HUES6 (cell line): ENCODE results near the gene EPB41L4A.
"Not testable (repeated sequence)": the region's sequence is repeated elsewhere in the genome, so short reads cannot be mapped to it uniquely, and the experiment has no call there.

ENCODE experiments used
- H3K27ac ChIP-seq: 2 replicates; pipeline ENCODE4 v1.7.0; 2013; ENCODE audit warnings: low read depth, mild to moderate bottlenecking, low read length, inconsistent platforms
- H3K27me3 ChIP-seq: 2 replicates; pipeline ENCODE4 v1.6.1; 2013; ENCODE audit warnings: low read length; ENCODE audit not compliant: control insufficient read depth, insufficient read depth
- H3K36me3 ChIP-seq: 2 replicates; pipeline ENCODE4 v1.6.1; 2013; ENCODE audit warnings: low read length; ENCODE audit not compliant: control insufficient read depth, insufficient read depth
- H3K4me1 ChIP-seq: 2 replicates; pipeline ENCODE4 v1.6.1; 2013; ENCODE audit warnings: low read length; ENCODE audit not compliant: control insufficient read depth, insufficient read depth
- H3K4me3 ChIP-seq: 2 replicates; pipeline ENCODE4 v1.5.1; 2013; ENCODE audit warnings: low read depth, low read length
- H3K9ac ChIP-seq: one replicate; pipeline ENCODE4 v1.6.1; 2013; ENCODE audit warnings: mild to moderate bottlenecking, low read length
- H3K9me3 ChIP-seq: 2 replicates; pipeline ENCODE4 v1.6.1; 2013; ENCODE audit warnings: low read depth, low read length; ENCODE audit not compliant: control insufficient read depth, insufficient read depth

The EPB41L4A gene

GRCh38 chr5:112228667-112229066 is 190.4 kb downstream of the EPB41L4A start:
- H3K27me3 ChIP-seq = no peaks in the 10 kb centered on the region
- H3K27ac ChIP-seq = no peak overlapping the region
- no peak overlapping the region for H3K4me3 ChIP-seq
- H3K36me3 ChIP-seq = no peaks in the 10 kb centered on the region
- H3K9me3 ChIP-seq = no peaks in the 10 kb centered on the region
- peaks cover 10% of the 10 kb centered on the region; the same call in 1 of the 2 replicates for H3K4me1 ChIP-seq
- H3K9ac ChIP-seq = no peak overlapping the region

DNA sequence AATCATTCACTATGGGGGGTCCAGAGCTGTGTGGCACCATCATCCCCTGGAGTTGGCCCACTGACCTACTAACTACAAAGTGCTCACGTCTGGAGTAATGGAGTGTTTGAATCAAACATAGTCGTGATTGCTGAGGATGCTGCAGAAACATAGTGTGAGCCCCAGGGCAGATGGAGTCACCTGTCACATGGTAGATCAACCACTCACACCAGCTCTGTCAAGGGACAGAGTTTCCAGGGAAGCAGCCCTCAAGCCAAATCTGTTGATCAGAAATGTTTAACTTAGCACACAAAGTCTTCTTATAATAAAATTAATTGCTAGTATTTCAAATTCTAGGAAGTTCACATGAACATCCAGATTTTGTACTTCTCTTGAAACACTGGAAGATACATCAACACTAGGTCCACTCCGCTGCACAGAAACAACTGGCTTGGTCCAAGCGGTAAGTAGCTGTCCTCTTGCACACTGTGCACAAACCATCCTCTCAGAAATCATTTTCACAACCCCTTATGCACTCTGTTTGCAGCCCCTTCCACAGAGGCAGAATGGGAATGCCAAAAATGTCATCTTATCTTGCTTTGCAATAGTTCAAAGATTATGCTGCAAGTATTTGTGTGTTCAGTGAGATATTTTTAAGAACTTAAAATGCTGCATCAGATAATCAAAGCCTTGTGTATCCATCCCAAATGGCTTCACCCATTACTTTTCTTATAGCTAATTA is 191.0 kb downstream of the EPB41L4A start:
- H3K4me3 ChIP-seq = no peak overlapping the region
- H3K9ac ChIP-seq = no peak overlapping the region
- H3K9me3 ChIP-seq = no peaks in the 10 kb centered on the region
- H3K4me1 ChIP-seq = peaks cover 10% of the 10 kb centered on the region; the same call in 1 of the 2 replicates
- H3K27me3 ChIP-seq = no peaks in the 10 kb centered on the region
- no peaks in the 10 kb centered on the region for H3K36me3 ChIP-seq
- H3K27ac ChIP-seq = no peak overlapping the region

GRCh38 chr5:112226215-112226614 is 192.9 kb downstream of the EPB41L4A start:
- Histone ChIP-seq H3K27ac (no peak overlapping the region), H3K9me3 (no peaks in the 10 kb centered on the region)

GRCh38 chr5:112222997-112223396 is 196.1 kb downstream of the EPB41L4A start:
- H3K4me3 ChIP-seq, H3K36me3 ChIP-seq, H3K27me3 ChIP-seq, H3K9ac ChIP-seq, H3K27ac ChIP-seq, H3K9me3 ChIP-seq, H3K4me1 ChIP-seq: not testable (repeated sequence)

More at GRCh38 chr5:112226215-112226614, 192.9 kb downstream of the EPB41L4A start:
- Histone ChIP-seq H3K9ac (no peak overlapping the region), H3K27me3 (no peaks in the 10 kb centered on the region), H3K36me3 (no peaks in the 10 kb centered on the region), H3K4me3 (no peak overlapping the region), H3K4me1 (peaks cover 10% of the 10 kb centered on the region; the same call in 1 of the 2 replicates)

DNA sequence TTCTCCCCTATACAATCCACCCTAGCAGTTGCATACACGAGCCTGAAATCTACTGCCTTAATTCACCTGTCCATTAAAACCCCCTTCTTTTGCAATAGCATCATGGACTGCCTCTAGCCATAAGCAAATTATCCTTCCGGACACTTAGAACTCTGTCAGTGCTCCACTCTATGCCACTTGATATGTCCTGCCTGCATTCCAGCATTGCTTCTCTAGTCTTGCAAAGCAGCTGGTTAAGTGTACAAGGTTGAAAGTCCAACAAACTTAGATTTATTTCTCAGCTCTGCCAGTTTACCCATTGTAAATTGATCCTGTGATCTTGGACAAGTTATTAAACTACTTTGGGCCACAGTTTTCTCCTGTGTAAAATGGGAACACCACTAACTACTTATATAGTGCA is 197.9 kb downstream of the EPB41L4A start:
- no peaks in the 10 kb centered on the region for H3K36me3 ChIP-seq
- H3K9me3 ChIP-seq = no peaks in the 10 kb centered on the region
- no peak overlapping the region for H3K4me3 ChIP-seq
- no peaks in the 10 kb centered on the region for H3K27me3 ChIP-seq
- peaks cover 9% of the 10 kb centered on the region; the same call in 1 of the 2 replicates for H3K4me1 ChIP-seq
- no peak overlapping the region for H3K9ac ChIP-seq
- no peak overlapping the region for H3K27ac ChIP-seq

- Histone ChIP-seq H3K9ac (no peak overlapping the region), H3K27ac (no peak overlapping the region), H3K27me3 (no peaks in the 10 kb centered on the region), H3K9me3 (no peaks in the 10 kb centered on the region), H3K36me3 (no peaks in the 10 kb centered on the region), H3K4me1 (peaks cover 6% of the 10 kb centered on the region; the same call in 1 of the 2 replicates), H3K4me3 (no peak overlapping the region)
Measured at GRCh38 chr5:112219000-112219399, 200.1 kb downstream of the EPB41L4A start.

GRCh38 chr5:112217843-112218579 is 201.1 kb downstream of the EPB41L4A start:
- Histone ChIP-seq H3K9ac (no peak overlapping the region), H3K4me3 (no peak overlapping the region), H3K27ac (no peak overlapping the region), H3K36me3 (no peaks in the 10 kb centered on the region), H3K4me1 (peaks cover 6% of the 10 kb centered on the region; the same call in 1 of the 2 replicates), H3K27me3 (no peaks in the 10 kb centered on the region), H3K9me3 (no peaks in the 10 kb centered on the region)

- H3K9ac ChIP-seq = no peak overlapping the region
- H3K27ac ChIP-seq = no peak overlapping the region
- no peak overlapping the region for H3K4me3 ChIP-seq
- no peaks in the 10 kb centered on the region for H3K27me3 ChIP-seq
- H3K36me3 ChIP-seq = no peaks in the 10 kb centered on the region
- peaks cover 6% of the 10 kb centered on the region; the same call in 1 of the 2 replicates for H3K4me1 ChIP-seq
- no peaks in the 10 kb centered on the region for H3K9me3 ChIP-seq
Measured at GRCh38 chr5:112216140-112216539, 202.9 kb downstream of the EPB41L4A start.

GRCh38 chr5:112210430-112211005 is 208.6 kb downstream of the EPB41L4A start:
- Histone ChIP-seq H3K4me3 (no peak overlapping the region), H3K36me3 (no peaks in the 10 kb centered on the region), H3K4me1 (peaks cover 16% of the 10 kb centered on the region), H3K9ac (no peak overlapping the region), H3K9me3 (no peaks in the 10 kb centered on the region), H3K27ac (no peak overlapping the region), H3K27me3 (no peaks in the 10 kb centered on the region)

DNA sequence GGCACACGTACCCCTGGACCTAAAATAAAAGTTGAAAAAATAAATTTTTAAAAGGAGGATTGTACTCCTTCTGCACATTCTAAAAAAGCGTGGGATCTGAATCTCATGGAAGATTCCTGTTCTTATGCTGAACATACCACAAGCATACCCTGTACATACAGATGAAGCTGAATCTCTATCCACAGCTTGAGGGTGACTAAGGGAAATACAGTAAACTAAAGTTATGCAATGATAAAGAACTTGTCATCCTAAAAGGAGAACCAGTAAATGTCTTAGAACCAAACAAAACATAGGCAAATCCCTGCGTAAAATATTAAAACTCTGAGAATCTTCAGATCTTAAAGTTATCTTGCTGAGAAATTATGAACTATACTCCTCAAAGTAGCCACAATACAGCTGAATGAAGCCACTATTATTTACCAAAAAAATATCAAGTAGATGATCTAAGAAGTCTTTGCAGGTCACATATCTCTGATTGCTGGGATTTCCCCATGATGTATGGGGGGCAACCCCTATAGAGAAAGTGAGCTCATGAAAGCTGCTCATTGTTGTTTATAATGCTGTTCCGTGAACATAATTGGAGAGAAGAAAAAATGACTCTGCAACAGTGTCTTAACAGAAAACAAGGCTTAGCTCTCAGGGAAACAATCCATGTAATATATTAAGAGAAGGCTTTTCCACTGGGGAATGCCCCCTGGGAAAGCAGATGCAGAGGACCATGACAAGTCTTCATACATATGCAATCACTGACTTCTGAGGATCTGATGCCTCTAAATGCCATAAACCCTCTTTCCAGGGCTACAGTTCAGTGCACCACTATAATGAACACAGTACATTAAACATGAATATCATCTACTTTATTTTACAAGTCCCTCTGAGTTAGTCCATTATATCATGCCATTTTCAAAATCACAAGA is 210.1 kb downstream of the EPB41L4A start:
- Histone ChIP-seq H3K4me1 (peaks cover 30% of the 10 kb centered on the region), H3K27ac (no peak overlapping the region), H3K4me3 (no peak overlapping the region), H3K9me3 (no peaks in the 10 kb centered on the region), H3K27me3 (no peaks in the 10 kb centered on the region), H3K36me3 (no peaks in the 10 kb centered on the region), H3K9ac (no peak overlapping the region)
